ENCODE measurements around the gene TRIM47. TPM values are rescaled to one million over a fixed set of nuclear protein-coding genes. Genes with fewer than 3 reads are reported as not detected.

Gene TRIM47
- total RNA-seq, 2 experiments from 2014 or later, result 25.9 to 41.9 TPM

GRCh38 chr17:75850928-75851692, 27.3 kb downstream of the TRIM47 start:
- Histone ChIP-seq H3K9me2 (ENCODE audit: insufficient read depth, low read length) (no peaks in the 10 kb centered on the region), H3K4me2 (ENCODE audit: low read length) (no peak overlapping the region), H4K20me1 (ENCODE audit: insufficient read depth, low read length) (peaks cover 4% of the 10 kb centered on the region; the same call in 1 of the 2 replicates), H3K27ac (ENCODE audit: low read depth, low read length, poor library complexity, severe bottlenecking) (no peak overlapping the region), H2AFZ (ENCODE audit: low read length) (no peak overlapping the region), H3K36me3 (ENCODE audit: insufficient read depth, low read length) (peaks cover 46% of the 10 kb centered on the region), H3K9me3 (ENCODE audit: low read length) (no peaks in the 10 kb centered on the region), H3K79me2 (ENCODE audit: insufficient read depth, low read depth, low read length) (peaks cover 10% of the 10 kb centered on the region; the same call in 1 of the 2 replicates), H3K4me3 (ENCODE audit: low read depth, low read length, poor library complexity, severe bottlenecking) (no peak overlapping the region), H3K4me1 (ENCODE audit: insufficient read depth, low read length, poor library complexity, severe bottlenecking) (peaks cover 13% of the 10 kb centered on the region)
- BruUV-seq (replicated peaks), result no TSS peak
- CTCF ChIA-PET (ENCODE audit: unreplicated experiment), result no interaction called here
- TF ChIP-seq CTCF (conservative IDR thresholded peaks at IDR 0.05; ENCODE audit: low read length) (no peak), EZH2phosphoT487 (IDR thresholded peaks at IDR 0.05; ENCODE audit: borderline replicate concordance, low read depth, low read length) (no peak)
- intact Hi-C loops (cut with micrococcal nuclease; ENCODE audit: unreplicated experiment), result no loop called here
- POLR2A ChIA-PET, result interaction anchor here (0.7 kb wide), 1 partner anchor 16 kb away, joined by 3 read pairs; no protein-coding TSS in a partner anchor
- DNase-seq (ENCODE audit: low spot score), result no peak

- intact Hi-C loops (cut with micrococcal nuclease; ENCODE audit: unreplicated experiment), result loop anchor here (5.0 kb wide), 1 partner anchor 97 kb away; no protein-coding TSS in a partner anchor
- peaks cover 17% of the 10 kb centered on the region for H3K4me1 ChIP-seq (ENCODE audit: insufficient read depth, low read length, poor library complexity, severe bottlenecking)
- peaks cover 8% of the 10 kb centered on the region; the same call in 1 of the 2 replicates for H3K79me2 ChIP-seq (ENCODE audit: insufficient read depth, low read depth, low read length)
- DNase-seq (ENCODE audit: low spot score), result no peak
- CTCF ChIA-PET (ENCODE audit: unreplicated experiment), result no interaction called here
- no peak for TF ChIP-seq EZH2phosphoT487 (IDR thresholded peaks at IDR 0.05; ENCODE audit: borderline replicate concordance, low read depth, low read length)
- TF ChIP-seq CTCF (conservative IDR thresholded peaks at IDR 0.05; ENCODE audit: low read length), result no peak
- no peak overlapping the region for H3K4me2 ChIP-seq (ENCODE audit: low read length)
- peaks cover 4% of the 10 kb centered on the region; the same call in 1 of the 2 replicates for H4K20me1 ChIP-seq (ENCODE audit: insufficient read depth, low read length)
- peaks cover 46% of the 10 kb centered on the region for H3K36me3 ChIP-seq (ENCODE audit: insufficient read depth, low read length)
- H3K4me3 ChIP-seq (ENCODE audit: low read depth, low read length, poor library complexity, severe bottlenecking), result no peak overlapping the region
- BruUV-seq (replicated peaks), result no TSS peak
- H3K27ac ChIP-seq (ENCODE audit: low read depth, low read length, poor library complexity, severe bottlenecking), result no peak overlapping the region
- H3K9me3 ChIP-seq (ENCODE audit: low read length), result no peaks in the 10 kb centered on the region
- H2AFZ ChIP-seq (ENCODE audit: low read length), result no peak overlapping the region
- POLR2A ChIA-PET, result interaction anchor here (0.8 kb wide), 1 partner anchor 54 kb away, joined by 3 read pairs; no protein-coding TSS in a partner anchor
- H3K9me2 ChIP-seq (ENCODE audit: insufficient read depth, low read length), result no peaks in the 10 kb centered on the region
Observed at GRCh38 chr17:75849724-75850123, 28.7 kb downstream of the TRIM47 start.

DNA sequence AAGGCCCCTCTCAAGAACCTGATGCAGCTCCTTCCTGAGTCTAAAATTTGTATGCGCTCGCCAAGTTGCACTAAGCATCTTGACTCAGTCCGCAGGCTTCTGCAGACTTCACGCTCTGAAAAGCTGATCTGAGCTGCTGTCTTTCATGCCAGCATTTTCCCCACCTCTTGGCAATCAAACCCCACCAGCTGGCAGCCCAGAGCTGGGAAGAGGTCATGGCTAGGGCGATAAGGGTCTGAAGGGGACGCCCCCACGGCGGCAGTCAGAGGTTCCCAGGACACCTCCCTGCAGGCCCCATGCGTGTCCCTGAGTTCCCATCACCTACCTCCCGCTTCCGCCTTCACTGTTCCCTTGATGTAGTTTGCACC, 29.1 kb downstream of the TRIM47 start:
- intact Hi-C loops (cut with micrococcal nuclease; ENCODE audit: unreplicated experiment), result loop anchor here (5.0 kb wide), 1 partner anchor 97 kb away; no protein-coding TSS in a partner anchor
- Histone ChIP-seq H3K9me3 (ENCODE audit: low read length) (no peaks in the 10 kb centered on the region), H3K36me3 (ENCODE audit: insufficient read depth, low read length) (peaks cover 46% of the 10 kb centered on the region), H3K27ac (ENCODE audit: low read depth, low read length, poor library complexity, severe bottlenecking) (no peak overlapping the region), H3K9me2 (ENCODE audit: insufficient read depth, low read length) (no peaks in the 10 kb centered on the region), H3K79me2 (ENCODE audit: insufficient read depth, low read depth, low read length) (peaks cover 4% of the 10 kb centered on the region; the same call in 1 of the 2 replicates), H2AFZ (ENCODE audit: low read length) (no peak overlapping the region), H3K4me1 (ENCODE audit: insufficient read depth, low read length, poor library complexity, severe bottlenecking) (peaks cover 15% of the 10 kb centered on the region), H3K4me2 (ENCODE audit: low read length) (no peak overlapping the region), H4K20me1 (ENCODE audit: insufficient read depth, low read length) (peaks cover 3% of the 10 kb centered on the region; the same call in 1 of the 2 replicates), H3K4me3 (ENCODE audit: low read depth, low read length, poor library complexity, severe bottlenecking) (no peak overlapping the region)
- TF ChIP-seq CTCF (conservative IDR thresholded peaks at IDR 0.05; ENCODE audit: low read length), result no peak
- TF ChIP-seq EZH2phosphoT487 (IDR thresholded peaks at IDR 0.05; ENCODE audit: borderline replicate concordance, low read depth, low read length), result no peak
- DNase-seq (ENCODE audit: low spot score), result no peak
- ChIA-PET POLR2A (interaction anchor here (0.8 kb wide), 1 partner anchor 53 kb away, joined by 3 read pairs; no protein-coding TSS in a partner anchor), CTCF (ENCODE audit: unreplicated experiment) (no interaction called here)
- no TSS peak for BruUV-seq (replicated peaks)
